ENCODE results near the gene NOTCH1.
"Not testable (repeated sequence)": the region's sequence is repeated elsewhere in the genome, so short reads cannot be mapped to it uniquely, and the experiment has no call there.

DNA sequence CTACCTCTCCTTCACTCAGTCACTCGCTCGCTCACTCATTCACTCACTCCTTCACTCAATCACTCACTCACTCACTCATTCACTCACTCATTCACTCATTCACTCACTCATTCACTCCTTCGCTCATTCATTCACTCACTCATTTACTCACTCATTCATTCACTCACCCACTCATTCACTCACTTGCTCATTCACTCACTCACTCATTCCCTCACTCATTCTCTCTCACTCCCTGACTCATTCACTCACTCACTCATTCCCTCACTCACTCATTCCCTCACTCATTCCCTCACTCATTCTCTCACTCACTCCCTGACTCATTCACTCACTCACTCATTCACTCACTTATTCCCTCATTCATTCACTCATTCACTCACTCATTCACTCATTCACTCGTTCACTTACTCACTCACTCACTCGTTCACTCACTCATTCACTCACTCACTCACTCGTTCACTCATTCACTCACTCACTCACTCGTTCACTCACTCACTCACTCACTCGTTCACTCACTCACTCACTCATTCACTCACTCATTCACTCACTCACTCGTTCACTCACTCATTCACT lies 33.9 kb upstream of the NOTCH1 start:
- not testable (repeated sequence) for TF ChIP-seq TAF1 (IDR thresholded peaks at IDR 0.05; ENCODE audit: low read depth); SMC3 (conservative IDR thresholded peaks at IDR 0.05; ENCODE audit: poor library complexity); POLR2AphosphoS5 (IDR thresholded peaks at IDR 0.05); EP300 (conservative IDR thresholded peaks at IDR 0.05; ENCODE audit: poor library complexity, severe bottlenecking); EZH2 (IDR thresholded peaks at IDR 0.05; ENCODE audit: borderline replicate concordance, insufficient read depth, low read length, poor library complexity, severe bottlenecking)
- TF ChIP-seq, protein P1, sequence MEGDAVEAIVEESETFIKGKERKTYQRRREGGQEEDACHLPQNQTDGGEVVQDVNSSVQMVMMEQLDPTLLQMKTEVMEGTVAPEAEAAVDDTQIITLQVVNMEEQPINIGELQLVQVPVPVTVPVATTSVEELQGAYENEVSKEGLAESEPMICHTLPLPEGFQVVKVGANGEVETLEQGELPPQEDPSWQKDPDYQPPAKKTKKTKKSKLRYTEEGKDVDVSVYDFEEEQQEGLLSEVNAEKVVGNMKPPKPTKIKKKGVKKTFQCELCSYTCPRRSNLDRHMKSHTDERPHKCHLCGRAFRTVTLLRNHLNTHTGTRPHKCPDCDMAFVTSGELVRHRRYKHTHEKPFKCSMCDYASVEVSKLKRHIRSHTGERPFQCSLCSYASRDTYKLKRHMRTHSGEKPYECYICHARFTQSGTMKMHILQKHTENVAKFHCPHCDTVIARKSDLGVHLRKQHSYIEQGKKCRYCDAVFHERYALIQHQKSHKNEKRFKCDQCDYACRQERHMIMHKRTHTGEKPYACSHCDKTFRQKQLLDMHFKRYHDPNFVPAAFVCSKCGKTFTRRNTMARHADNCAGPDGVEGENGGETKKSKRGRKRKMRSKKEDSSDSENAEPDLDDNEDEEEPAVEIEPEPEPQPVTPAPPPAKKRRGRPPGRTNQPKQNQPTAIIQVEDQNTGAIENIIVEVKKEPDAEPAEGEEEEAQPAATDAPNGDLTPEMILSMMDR (IDR thresholded peaks at IDR 0.05; ENCODE audit: poor library complexity, severe bottlenecking): not testable (repeated sequence)
